HG02970 (cell line): ENCODE results near the gene DNMT1.

Experiments used
- ATAC-seq: cut with Tn5 transposase; IDR thresholded peaks from one replicate; pipeline ENCODE4 v1.9.1; 2021; ENCODE audit warnings: mild to moderate bottlenecking, moderate library complexity, moderate number of reproducible peaks; ENCODE audit not compliant: unreplicated experiment, low FRiP score

DNMT1 gene

GRCh38 chr19:10116085-10116865 lies 78.5 kb downstream of the DNMT1 start:
- ATAC-seq, result no peak

GRCh38 chr19:10115392-10116084 lies 79.2 kb downstream of the DNMT1 start:
- ATAC-seq, result no peak

GRCh38 chr19:10114651-10115391 lies 79.9 kb downstream of the DNMT1 start:
- no peak for ATAC-seq

- no peak for ATAC-seq
These were observed 80.6 kb downstream of the DNMT1 start for GRCh38 chr19:10113964-10114650.

- no peak for ATAC-seq
These were observed 81.2 kb downstream of the DNMT1 start for GRCh38 chr19:10113592-10113963.

GRCh38 chr19:10112895-10113591 lies 81.7 kb downstream of the DNMT1 start:
- ATAC-seq, result no peak

GRCh38 chr19:10112037-10112761 lies 82.6 kb downstream of the DNMT1 start:
- ATAC-seq, result no peak

GRCh38 chr19:10111405-10111811 lies 83.3 kb downstream of the DNMT1 start, which contains the start of gene P2RY11:
Gene P2RY11, plus strand, starts transcription at chr19:10111693. Its CDS starts 29 bp downstream, at chr19:10111722.
- ATAC-seq, result no peak

GRCh38 chr19:10110972-10111317 lies 83.8 kb downstream of the DNMT1 start:
- no peak for ATAC-seq

- ATAC-seq, result no peak
These were observed 84.4 kb downstream of the DNMT1 start for GRCh38 chr19:10110076-10110971.

GRCh38 chr19:10109528-10109927 lies 85.2 kb downstream of the DNMT1 start:
- no peak for ATAC-seq

- no peak for ATAC-seq
These were observed 86.9 kb downstream of the DNMT1 start for GRCh38 chr19:10107817-10108367.

- ATAC-seq, result no peak
These were observed 87.5 kb downstream of the DNMT1 start for GRCh38 chr19:10107254-10107653.

- ATAC-seq, result peak; percentile 65
These were observed 88.4 kb downstream of the DNMT1 start, which contains the start of gene PPAN for GRCh38 chr19:10106100-10106936. Gene PPAN, plus strand, starts transcription at chr19:10106362. Its CDS starts 33 bp downstream, at chr19:10106395.

- peak; percentile 25 for ATAC-seq
These were observed 89.1 kb downstream of the DNMT1 start for GRCh38 chr19:10105509-10106099.

- ATAC-seq, result peak; percentile 37
These were observed 89.9 kb downstream of the DNMT1 start for GRCh38 chr19:10104665-10105508.
